ENCODE measurements around the gene CACNA2D1.

DNA sequence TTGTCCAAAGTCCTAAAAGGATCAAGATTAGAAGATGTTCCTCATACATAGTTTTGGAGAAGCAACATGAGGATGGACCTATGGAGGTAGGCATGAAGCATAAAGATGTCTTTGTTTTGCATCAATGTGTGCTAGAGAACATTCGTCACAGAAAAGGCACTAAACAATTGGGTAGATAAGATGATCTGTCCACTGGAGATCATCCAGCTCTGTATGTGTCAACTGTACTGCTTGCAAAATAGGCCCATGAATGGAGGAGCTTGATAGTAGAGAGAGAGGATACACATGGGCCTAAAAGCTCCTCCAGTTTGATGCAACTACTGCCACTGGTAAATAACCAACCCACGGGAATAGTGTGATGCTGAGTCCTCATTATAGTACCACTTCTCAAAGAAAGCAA is 387.3 kb downstream of the CACNA2D1 start:
- TF ChIP-seq, protein P1, sequence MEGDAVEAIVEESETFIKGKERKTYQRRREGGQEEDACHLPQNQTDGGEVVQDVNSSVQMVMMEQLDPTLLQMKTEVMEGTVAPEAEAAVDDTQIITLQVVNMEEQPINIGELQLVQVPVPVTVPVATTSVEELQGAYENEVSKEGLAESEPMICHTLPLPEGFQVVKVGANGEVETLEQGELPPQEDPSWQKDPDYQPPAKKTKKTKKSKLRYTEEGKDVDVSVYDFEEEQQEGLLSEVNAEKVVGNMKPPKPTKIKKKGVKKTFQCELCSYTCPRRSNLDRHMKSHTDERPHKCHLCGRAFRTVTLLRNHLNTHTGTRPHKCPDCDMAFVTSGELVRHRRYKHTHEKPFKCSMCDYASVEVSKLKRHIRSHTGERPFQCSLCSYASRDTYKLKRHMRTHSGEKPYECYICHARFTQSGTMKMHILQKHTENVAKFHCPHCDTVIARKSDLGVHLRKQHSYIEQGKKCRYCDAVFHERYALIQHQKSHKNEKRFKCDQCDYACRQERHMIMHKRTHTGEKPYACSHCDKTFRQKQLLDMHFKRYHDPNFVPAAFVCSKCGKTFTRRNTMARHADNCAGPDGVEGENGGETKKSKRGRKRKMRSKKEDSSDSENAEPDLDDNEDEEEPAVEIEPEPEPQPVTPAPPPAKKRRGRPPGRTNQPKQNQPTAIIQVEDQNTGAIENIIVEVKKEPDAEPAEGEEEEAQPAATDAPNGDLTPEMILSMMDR (IDR thresholded peaks at IDR 0.05): no peak
- TF ChIP-seq POLR2A (IDR thresholded peaks at IDR 0.05): no peak
